Neural cell (in vitro differentiated cells): Measurements from ENCODE around the gene RTP2. TPM values are rescaled to one million over a fixed set of nuclear protein-coding genes. Genes with fewer than 3 reads are reported as not detected.

Experiments
- H2AFZ ChIP-seq: fragments of 200-600, 300-800 bp; sonication (generic), shearing (Covaris generic); 2 replicates; pipeline ENCODE4 v1.6.0; 2014; ENCODE audit warnings: low read depth, mild to moderate bottlenecking, antibody characterized with exemption, low read length, moderate library complexity
- H3F3A ChIP-seq: fragments of 200-600 bp; shearing (Covaris generic); 2 replicates; pipeline ENCODE4 v1.6.1; 2016; ENCODE audit warnings: mild to moderate bottlenecking, moderate library complexity, mixed read lengths, antibody characterized with exemption, low read length; ENCODE audit not compliant: insufficient read depth, poor library complexity, severe bottlenecking
- H3K27ac ChIP-seq: fragments of 200-600, 300-800 bp; sonication (generic), shearing (Covaris generic); 2 replicates; pipeline ENCODE4 v1.5.1; 2014; ENCODE audit warnings: mild to moderate bottlenecking, low read length, moderate library complexity
- H3K27me3 ChIP-seq: fragments of 300-800, 200-600 bp; sonication (generic), shearing (Covaris generic); 2 replicates; pipeline ENCODE4 v1.6.0; 2014; ENCODE audit warnings: mild to moderate bottlenecking, low read depth, low read length, moderate library complexity; ENCODE audit not compliant: insufficient read depth
- H3K36me3 ChIP-seq: fragments of 300-800, 200-600 bp; sonication (generic), shearing (Covaris generic); 2 replicates; pipeline ENCODE4 v1.5.1; 2014; ENCODE audit warnings: mild to moderate bottlenecking, antibody characterized with exemption, low read length, moderate library complexity; ENCODE audit not compliant: insufficient read depth
- H3K4me2 ChIP-seq: fragments of 300-800, 200-600 bp; sonication (generic), shearing (Covaris generic); 2 replicates; pipeline ENCODE4 v1.6.0; 2014; ENCODE audit warnings: mild to moderate bottlenecking, low read length
- H3K4me3 ChIP-seq: fragments of 300-800, 200-600 bp; sonication (generic), shearing (Covaris generic); 2 replicates; pipeline ENCODE4 v1.5.1; 2014; ENCODE audit warnings: mild to moderate bottlenecking, low read length, moderate library complexity
- H3K79me2 ChIP-seq: fragments of 200-600 bp; shearing (Covaris generic); replicated peaks from 2 replicates; pipeline ENCODE4 v1.6.0; 2014; ENCODE audit warnings: mild to moderate bottlenecking, low read length, moderate library complexity; ENCODE audit not compliant: insufficient read depth
- H3K9ac ChIP-seq: fragments of 300-800, 200-600 bp; sonication (generic), shearing (Covaris generic); 2 replicates; pipeline ENCODE4 v1.6.1; 2016; ENCODE audit warnings: mild to moderate bottlenecking, low read length, mixed read lengths
- H3K9me2 ChIP-seq: fragments of 200-600 bp; shearing (Covaris generic); 2 replicates; pipeline ENCODE4 v1.6.1; 2016; ENCODE audit warnings: mild to moderate bottlenecking, low read length, mixed read lengths; ENCODE audit not compliant: insufficient read depth
- H3K9me3 ChIP-seq: fragments of 200-600, 300-800 bp; sonication (generic), shearing (Covaris generic); 2 replicates; pipeline ENCODE4 v1.6.1; 2016; ENCODE audit warnings: mild to moderate bottlenecking, mixed run types, low read length, moderate library complexity, mixed read lengths
- H4K20me1 ChIP-seq: fragments of 200-600 bp; shearing (Covaris generic); 2 replicates; pipeline ENCODE4 v1.6.1; 2016; ENCODE audit warnings: mild to moderate bottlenecking, mixed run types; ENCODE audit not compliant: insufficient read depth
- CTCF ChIP-seq: fragments of 450-650 bp; IDR thresholded peaks from 2 replicates; pipeline ENCODE4 v1.5.1; 2014; ENCODE audit warnings: antibody characterized with exemption, mild to moderate bottlenecking, moderate library complexity; ENCODE audit not compliant: poor library complexity, severe bottlenecking
- EP300 ChIP-seq: fragments of 450-650 bp; conservative IDR thresholded peaks from 2 replicates; pipeline ENCODE4 v1.6.1; 2014; ENCODE audit warnings: antibody characterized with exemption, mild to moderate bottlenecking, moderate library complexity; ENCODE audit not compliant: poor library complexity, severe bottlenecking
- EZH2 ChIP-seq: fragments of 200-600, 300-800 bp; shearing (Covaris generic), sonication (generic); IDR thresholded peaks from 2 replicates; pipeline ENCODE4 v1.6.1; 2014; ENCODE audit warnings: antibody characterized with exemption, low read length, borderline replicate concordance, mild to moderate bottlenecking; ENCODE audit not compliant: insufficient read depth, poor library complexity, severe bottlenecking
- MXI1 ChIP-seq: fragments of 450-650 bp; conservative IDR thresholded peaks from 2 replicates; pipeline ENCODE4 v1.6.1; 2014; ENCODE audit warnings: antibody characterized with exemption, mild to moderate bottlenecking; ENCODE audit not compliant: poor library complexity, severe bottlenecking
- POLR2AphosphoS5 ChIP-seq: IDR thresholded peaks from 2 replicates; pipeline ENCODE4 v1.6.1; 2012
- SMC3 ChIP-seq: fragments of 450-650 bp; conservative IDR thresholded peaks from 2 replicates; pipeline ENCODE4 v1.6.1; 2014; ENCODE audit warnings: antibody characterized with exemption, mild to moderate bottlenecking, moderate library complexity; ENCODE audit not compliant: poor library complexity
- TAF1 ChIP-seq: IDR thresholded peaks from 2 replicates; pipeline ENCODE4 v1.6.1; 2012; ENCODE audit warnings: low read depth
- polyA plus RNA-seq: library from polyadenylated mRNA; depleted of rRNA; stranded (reverse); fragments of >200 nt; gene quantifications from 2 replicates; pipeline ENCODE4 v1.2.3, GENCODE V29; 2014
- TF ChIP-seq, protein P1 (sequence below): IDR thresholded peaks from 2 replicates; pipeline ENCODE4 v1.6.1; 2012; ENCODE audit warnings: borderline replicate concordance

Gene RTP2
- polyA plus RNA-seq, 1 donor from 2014 or later = not detected

DNA sequence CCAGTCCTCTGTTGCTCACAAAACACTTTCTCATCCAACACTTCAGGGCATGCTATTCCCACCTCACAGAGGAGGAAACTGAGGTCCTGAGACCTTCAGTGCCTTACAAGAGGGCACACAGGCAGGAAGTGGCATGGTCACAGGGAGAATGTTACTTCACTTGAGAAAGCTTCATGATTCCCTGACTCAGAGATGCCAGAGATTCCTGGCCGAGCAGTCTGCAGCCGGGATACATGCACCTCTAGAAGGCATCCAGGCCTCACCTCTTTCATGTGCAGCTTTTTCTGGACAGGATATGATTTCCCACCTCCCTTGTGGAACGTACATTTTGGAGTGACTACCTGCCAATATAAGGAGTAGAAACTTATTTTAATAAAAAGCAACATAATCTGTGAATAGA, 29.3 kb downstream of the RTP2 start:
- H3K27me3 ChIP-seq = peaks cover 61% of the 10 kb centered on the region
- H3K9ac ChIP-seq = no peak overlapping the region
- no peak overlapping the region for H2AFZ ChIP-seq
- no peaks in the 10 kb centered on the region for H3K79me2 ChIP-seq
- no peak overlapping the region for H3K4me2 ChIP-seq
- H3K4me3 ChIP-seq = no peak overlapping the region
- H3K9me3 ChIP-seq = no peaks in the 10 kb centered on the region
- no peaks in the 10 kb centered on the region for H3K36me3 ChIP-seq
- no peaks in the 10 kb centered on the region for H4K20me1 ChIP-seq
- no peak overlapping the region for H3K27ac ChIP-seq
- no peaks in the 10 kb centered on the region for H3F3A ChIP-seq
- H3K9me2 ChIP-seq = no peaks in the 10 kb centered on the region
- TF ChIP-seq, protein P1, sequence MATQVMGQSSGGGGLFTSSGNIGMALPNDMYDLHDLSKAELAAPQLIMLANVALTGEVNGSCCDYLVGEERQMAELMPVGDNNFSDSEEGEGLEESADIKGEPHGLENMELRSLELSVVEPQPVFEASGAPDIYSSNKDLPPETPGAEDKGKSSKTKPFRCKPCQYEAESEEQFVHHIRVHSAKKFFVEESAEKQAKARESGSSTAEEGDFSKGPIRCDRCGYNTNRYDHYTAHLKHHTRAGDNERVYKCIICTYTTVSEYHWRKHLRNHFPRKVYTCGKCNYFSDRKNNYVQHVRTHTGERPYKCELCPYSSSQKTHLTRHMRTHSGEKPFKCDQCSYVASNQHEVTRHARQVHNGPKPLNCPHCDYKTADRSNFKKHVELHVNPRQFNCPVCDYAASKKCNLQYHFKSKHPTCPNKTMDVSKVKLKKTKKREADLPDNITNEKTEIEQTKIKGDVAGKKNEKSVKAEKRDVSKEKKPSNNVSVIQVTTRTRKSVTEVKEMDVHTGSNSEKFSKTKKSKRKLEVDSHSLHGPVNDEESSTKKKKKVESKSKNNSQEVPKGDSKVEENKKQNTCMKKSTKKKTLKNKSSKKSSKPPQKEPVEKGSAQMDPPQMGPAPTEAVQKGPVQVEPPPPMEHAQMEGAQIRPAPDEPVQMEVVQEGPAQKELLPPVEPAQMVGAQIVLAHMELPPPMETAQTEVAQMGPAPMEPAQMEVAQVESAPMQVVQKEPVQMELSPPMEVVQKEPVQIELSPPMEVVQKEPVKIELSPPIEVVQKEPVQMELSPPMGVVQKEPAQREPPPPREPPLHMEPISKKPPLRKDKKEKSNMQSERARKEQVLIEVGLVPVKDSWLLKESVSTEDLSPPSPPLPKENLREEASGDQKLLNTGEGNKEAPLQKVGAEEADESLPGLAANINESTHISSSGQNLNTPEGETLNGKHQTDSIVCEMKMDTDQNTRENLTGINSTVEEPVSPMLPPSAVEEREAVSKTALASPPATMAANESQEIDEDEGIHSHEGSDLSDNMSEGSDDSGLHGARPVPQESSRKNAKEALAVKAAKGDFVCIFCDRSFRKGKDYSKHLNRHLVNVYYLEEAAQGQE = no peak
- TF ChIP-seq TAF1 (no peak), MXI1 (no peak), CTCF (no peak), SMC3 (no peak), EZH2 (no peak)

DNA sequence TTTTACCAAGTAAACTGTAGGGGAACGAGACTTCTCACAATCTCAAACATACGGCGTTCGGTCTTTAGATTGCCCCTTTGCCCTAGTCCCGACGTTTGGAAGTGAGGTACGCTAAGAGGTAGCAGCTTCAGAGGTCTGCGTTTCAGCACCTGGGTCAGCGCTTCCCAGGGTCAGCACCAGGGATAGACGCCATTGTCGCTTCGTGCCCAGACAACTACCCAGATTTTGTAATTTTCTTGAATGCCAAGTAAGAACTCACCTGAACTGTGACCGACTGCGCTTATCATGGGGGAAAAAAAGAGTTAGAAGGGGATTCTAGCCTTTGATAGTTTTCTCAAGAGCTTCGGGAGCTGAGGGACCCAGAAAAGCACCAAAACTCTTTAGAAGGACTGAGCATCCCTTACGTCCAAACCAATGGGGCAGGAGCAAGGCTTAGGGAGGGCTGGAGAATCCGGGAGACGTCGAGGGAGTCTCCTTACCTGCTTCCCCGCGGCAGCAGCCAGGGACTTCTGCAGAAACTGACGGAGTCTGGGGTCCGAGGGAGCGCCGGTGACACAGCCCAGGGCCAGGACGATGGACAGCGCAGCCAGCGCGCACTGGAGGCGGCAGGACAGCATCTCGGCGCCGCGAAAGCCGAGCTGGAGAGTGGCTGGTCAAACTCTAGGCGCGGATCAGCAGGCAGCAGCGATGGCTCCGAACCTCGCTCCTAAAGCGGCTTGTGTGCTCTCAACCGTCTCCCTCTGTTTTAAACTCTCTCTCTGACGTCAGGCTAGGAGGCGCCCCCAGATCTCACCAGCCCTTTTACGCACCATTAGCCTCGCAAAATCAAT, 32.5 kb downstream of the RTP2 start, which contains the start of gene SST:
SST (minus strand) TSS at position 720 of the 830 bp plus-strand sequence; CDS start at position 617, 103 bp downstream.
- H3K4me3 ChIP-seq = peak within 1 kb of the TSS; percentile 67
- H3K4me2 ChIP-seq = peak within 1 kb of the TSS; percentile 66
- H2AFZ ChIP-seq = no peak within 1 kb of the TSS

More for the DNA sequence above, 32.5 kb downstream of the RTP2 start, which contains the start of gene SST:
- Histone ChIP-seq H3K36me3 (no peaks in the 10 kb centered on the region), H3K9me3 (no peaks in the 10 kb centered on the region), H3K9me2 (no peaks in the 10 kb centered on the region), H3K27me3 (peaks cover 70% of the 10 kb centered on the region), H3K9ac (peak within 1 kb of the TSS; percentile 55), H3K79me2 (no peaks in the 10 kb centered on the region), H3F3A (no peaks in the 10 kb centered on the region), H4K20me1 (no peaks in the 10 kb centered on the region), H3K27ac (no peak within 1 kb of the TSS)
- TF ChIP-seq, protein P1 = peak; percentile 83
- TF ChIP-seq POLR2AphosphoS5 (peak; percentile 52), MXI1 (no peak), SMC3 (no peak), EP300 (no peak)
